ENCODE data around the gene TIMM23.
A peak's percentile ranks its signal among the peaks of the same experiment; 100 is the strongest.

The TIMM23 gene

GRCh38 chr10:46024948-46025347, 52.7 kb downstream of the TIMM23 start:
- Histone ChIP-seq H3K9ac (ENCODE audit: low read depth, low read length) (no peak overlapping the region), H3K36me3 (ENCODE audit: insufficient read depth, low read length) (no peaks in the 10 kb centered on the region), H3K9me3 (ENCODE audit: control insufficient read depth, insufficient read depth, low read length) (no peaks in the 10 kb centered on the region), H3K4me1 (ENCODE audit: insufficient read depth, low read length) (peaks cover 24% of the 10 kb centered on the region)

GRCh38 chr10:46025406-46025805, 53.1 kb downstream of the TIMM23 start:
- H3K36me3 ChIP-seq (ENCODE audit: insufficient read depth, low read length) = no peaks in the 10 kb centered on the region
- no peak overlapping the region for H3K9ac ChIP-seq (ENCODE audit: low read depth, low read length)
- peaks cover 20% of the 10 kb centered on the region for H3K4me1 ChIP-seq (ENCODE audit: insufficient read depth, low read length)

DNA sequence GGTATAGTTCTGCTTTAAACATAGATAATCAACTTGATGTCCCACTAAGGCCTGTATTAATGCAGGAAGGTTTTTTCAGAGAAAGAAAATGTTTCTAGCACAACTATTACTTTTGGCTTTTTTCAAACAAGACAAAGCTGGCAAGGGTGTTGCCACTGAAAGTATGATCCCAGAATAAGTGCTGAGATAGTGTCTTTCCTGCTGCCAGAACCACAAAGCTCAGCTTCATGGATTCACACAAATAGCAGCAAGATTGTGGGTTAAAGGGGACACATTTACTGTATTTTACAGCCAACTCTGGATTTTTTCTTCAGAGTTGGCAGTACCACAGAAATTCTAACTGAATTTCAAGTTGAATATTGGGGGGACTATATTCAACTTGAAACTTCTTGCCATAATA, 53.8 kb downstream of the TIMM23 start:
- Histone ChIP-seq H3K9me3 (ENCODE audit: control insufficient read depth, insufficient read depth, low read length) (no peaks in the 10 kb centered on the region), H3K9ac (ENCODE audit: low read depth, low read length) (no peak overlapping the region), H3K4me1 (ENCODE audit: insufficient read depth, low read length) (peaks cover 14% of the 10 kb centered on the region; the same call in 1 of the 2 replicates), H3K36me3 (ENCODE audit: insufficient read depth, low read length) (no peaks in the 10 kb centered on the region)

More at GRCh38 chr10:46025406-46025805, 53.1 kb downstream of the TIMM23 start:
- no peaks in the 10 kb centered on the region for H3K9me3 ChIP-seq (ENCODE audit: control insufficient read depth, insufficient read depth, low read length)

DNA sequence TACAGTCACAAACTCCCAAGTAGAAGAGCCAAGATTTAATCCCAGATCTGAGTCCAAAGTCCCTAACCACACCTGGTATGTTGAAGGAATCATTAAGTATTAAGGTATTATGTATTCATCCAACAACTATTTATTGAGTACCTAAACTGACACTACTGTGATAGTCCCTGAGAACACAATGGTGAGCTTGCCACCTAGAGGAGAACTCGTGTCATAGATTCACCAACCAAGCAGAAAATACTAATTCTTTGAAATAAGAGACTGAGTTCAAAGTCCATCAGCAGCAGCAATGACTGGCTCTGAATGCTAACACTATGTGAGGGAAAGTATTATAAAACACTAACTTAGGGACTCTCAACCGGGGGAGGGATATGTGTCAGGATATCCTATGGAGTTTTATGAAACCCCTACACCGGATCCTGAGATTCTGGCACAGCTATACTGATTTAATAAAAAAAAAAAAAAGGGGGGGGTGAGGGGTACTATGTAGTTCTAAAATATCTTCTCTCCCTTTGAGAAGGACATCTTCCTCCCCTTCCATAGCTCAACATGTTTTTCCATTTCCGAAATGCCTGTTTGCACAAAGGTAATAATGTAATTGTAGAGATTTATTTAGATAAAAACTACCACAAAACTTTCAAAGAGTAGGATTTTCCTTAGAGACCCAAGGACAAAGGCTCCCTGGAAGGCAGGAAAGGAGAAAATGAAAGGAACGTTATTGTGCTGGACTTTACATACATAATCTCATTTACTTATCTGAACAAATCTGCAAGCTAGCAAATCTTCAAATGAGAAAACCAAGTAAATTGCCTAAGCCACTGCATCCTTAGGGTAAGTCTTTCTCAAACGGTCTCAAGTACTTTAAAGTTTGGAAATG, 56.5 kb downstream of the TIMM23 start:
- Histone ChIP-seq H3K9me3 (ENCODE audit: control insufficient read depth, insufficient read depth, low read length) (no peaks in the 10 kb centered on the region), H3K9ac (ENCODE audit: low read depth, low read length) (no peak overlapping the region), H3K36me3 (ENCODE audit: insufficient read depth, low read length) (no peaks in the 10 kb centered on the region), H3K4me1 (ENCODE audit: insufficient read depth, low read length) (peaks cover 10% of the 10 kb centered on the region; the same call in 1 of the 2 replicates)

DNA sequence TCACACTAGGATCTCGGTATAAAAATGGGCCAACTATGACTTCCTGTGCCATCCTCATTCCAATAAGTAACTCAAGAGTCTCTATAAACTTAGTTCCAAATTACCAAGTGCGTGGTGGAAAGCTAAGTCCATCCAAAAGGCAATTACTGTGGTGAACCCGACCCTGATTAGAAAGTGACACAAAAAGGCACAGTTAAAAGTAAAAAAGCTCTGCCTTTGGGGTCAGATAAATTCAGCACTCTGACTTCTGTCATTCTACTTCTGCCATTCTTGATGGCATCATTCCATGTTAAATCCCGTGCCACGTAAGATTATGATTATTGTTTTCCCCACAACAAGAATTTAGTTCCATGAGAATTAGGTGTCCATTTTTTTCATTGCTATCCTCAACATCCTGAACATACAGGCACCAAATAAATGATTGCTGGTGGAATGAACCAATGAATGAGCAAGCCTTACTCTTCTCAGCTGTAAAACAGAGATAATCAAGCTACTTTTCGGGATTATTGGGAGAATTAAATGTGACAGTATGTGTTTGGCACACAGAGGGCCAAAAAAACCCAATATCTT, 57.3 kb downstream of the TIMM23 start:
- H3K4me1 ChIP-seq (ENCODE audit: insufficient read depth, low read length) = peaks cover 10% of the 10 kb centered on the region; the same call in 1 of the 2 replicates
- H3K9me3 ChIP-seq (ENCODE audit: control insufficient read depth, insufficient read depth, low read length) = no peaks in the 10 kb centered on the region
- H3K36me3 ChIP-seq (ENCODE audit: insufficient read depth, low read length) = no peaks in the 10 kb centered on the region
- peak overlapping the region; percentile 53 for H3K9ac ChIP-seq (ENCODE audit: low read depth, low read length)

DNA sequence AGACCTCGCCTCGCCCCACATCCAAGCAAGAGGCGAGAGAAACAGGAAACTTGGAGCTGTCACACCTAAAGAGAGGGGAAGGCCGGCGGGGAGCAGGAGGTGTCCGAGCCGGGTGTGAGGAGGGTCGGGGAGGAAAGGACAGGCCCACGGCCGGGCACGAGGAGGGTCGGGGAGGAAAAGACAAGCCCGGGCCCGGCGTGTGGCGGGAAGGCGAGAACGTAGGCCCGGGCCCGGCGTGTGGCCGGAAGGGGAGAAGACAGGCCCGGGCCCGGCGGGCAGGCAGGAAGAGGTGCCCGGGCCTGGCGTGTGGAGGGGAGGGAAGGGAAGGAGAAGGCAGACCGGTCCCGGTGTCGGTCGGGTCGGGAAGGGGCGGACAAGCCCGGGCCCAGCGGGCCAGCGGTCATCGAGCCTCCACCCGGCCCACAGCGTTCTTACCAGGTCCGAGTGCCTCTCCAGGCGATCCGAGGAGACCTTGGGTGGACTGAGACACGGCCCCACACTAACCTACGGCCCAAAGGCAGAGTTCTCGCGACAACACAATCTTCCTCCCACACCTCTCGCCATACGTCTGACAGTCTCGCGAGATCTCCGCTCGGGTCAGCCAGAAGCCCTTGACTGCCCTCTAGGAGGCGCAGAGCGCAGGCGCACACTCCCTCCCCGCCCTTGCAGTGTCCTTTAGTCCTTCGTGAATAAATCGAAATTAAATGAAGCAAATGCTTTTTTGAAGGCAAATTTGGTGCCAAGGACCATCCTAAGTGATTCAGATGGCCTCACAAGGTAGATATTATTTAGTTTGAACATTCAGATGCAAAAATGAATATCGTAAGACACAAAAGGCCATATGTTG, 58.0 kb downstream of the TIMM23 start, which contains the start of gene NCOA4:
NCOA4 (minus strand) TSS at position 533 of the 847 bp plus-strand sequence. CDS start 13,943 bp downstream, outside the sequence.
- H3K9ac ChIP-seq (ENCODE audit: low read depth, low read length) = peak within 1 kb of the TSS; percentile 53
- H3K36me3 ChIP-seq (ENCODE audit: insufficient read depth, low read length) = no peaks in the 10 kb centered on the region
- H3K4me1 ChIP-seq (ENCODE audit: insufficient read depth, low read length) = peaks cover 10% of the 10 kb centered on the region; the same call in 1 of the 2 replicates
- H3K9me3 ChIP-seq (ENCODE audit: control insufficient read depth, insufficient read depth, low read length) = no peaks in the 10 kb centered on the region

GRCh38 chr10:46031648-46032532, 59.6 kb downstream of the TIMM23 start:
- H3K36me3 ChIP-seq (ENCODE audit: insufficient read depth, low read length) = no peaks in the 10 kb centered on the region
- H3K9ac ChIP-seq (ENCODE audit: low read depth, low read length) = no peak overlapping the region
- no peaks in the 10 kb centered on the region for H3K9me3 ChIP-seq (ENCODE audit: control insufficient read depth, insufficient read depth, low read length)
- peaks cover 10% of the 10 kb centered on the region; the same call in 1 of the 2 replicates for H3K4me1 ChIP-seq (ENCODE audit: insufficient read depth, low read length)

- peaks cover 10% of the 10 kb centered on the region; the same call in 1 of the 2 replicates for H3K4me1 ChIP-seq (ENCODE audit: insufficient read depth, low read length)
- no peaks in the 10 kb centered on the region for H3K9me3 ChIP-seq (ENCODE audit: control insufficient read depth, insufficient read depth, low read length)
- no peaks in the 10 kb centered on the region for H3K36me3 ChIP-seq (ENCODE audit: insufficient read depth, low read length)
- H3K9ac ChIP-seq (ENCODE audit: low read depth, low read length) = no peak overlapping the region
Observed at GRCh38 chr10:46033602-46034011, 61.3 kb downstream of the TIMM23 start.

DNA sequence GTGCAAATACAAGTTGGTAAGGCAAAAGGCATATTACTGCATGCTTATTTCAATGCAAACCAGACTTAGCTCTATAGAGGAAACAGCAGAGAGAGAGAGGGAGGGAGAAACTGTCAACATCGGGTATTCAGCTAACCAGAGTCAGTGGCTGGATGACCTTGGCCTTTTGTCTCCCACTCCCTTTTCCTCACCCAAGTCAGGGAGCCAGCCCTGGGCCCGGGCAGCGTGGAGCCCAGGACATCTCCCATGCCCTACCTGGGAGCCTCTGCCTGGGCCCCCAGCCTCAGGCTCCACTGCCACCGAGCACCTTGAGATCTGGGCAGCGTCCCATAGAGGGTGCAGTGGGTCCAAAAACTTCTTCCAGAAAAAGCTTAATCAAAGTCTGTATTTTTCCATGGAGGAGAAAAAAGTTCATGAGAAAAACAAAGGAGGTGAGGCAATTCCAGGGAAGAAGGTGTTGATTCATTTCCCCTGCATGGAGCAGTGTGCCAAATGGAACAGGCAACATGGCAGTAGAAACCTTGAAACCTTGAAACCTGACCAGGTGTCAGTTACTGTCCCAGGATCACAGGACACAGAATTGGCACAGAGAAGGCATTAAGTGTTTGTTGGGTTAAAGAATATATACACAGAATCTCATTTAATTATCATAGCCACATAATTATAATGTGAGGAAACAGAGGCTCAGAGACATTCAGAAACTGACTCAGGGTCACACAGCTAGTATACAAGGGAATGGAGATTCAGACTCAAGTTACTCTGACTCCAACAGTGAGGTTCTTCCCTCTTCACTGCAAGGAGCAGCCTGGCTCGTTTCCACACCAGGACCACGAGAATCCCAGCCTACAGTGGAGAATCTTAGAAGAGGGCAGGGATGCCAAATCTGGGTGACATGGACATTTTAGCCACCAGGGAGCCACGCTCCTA, 63.9 kb downstream of the TIMM23 start:
- H3K9me3 ChIP-seq (ENCODE audit: control insufficient read depth, insufficient read depth, low read length) = no peaks in the 10 kb centered on the region
- H3K9ac ChIP-seq (ENCODE audit: low read depth, low read length) = no peak overlapping the region
- H3K4me1 ChIP-seq (ENCODE audit: insufficient read depth, low read length) = no peaks in the 10 kb centered on the region; the same call in 1 of the 2 replicates
- no peaks in the 10 kb centered on the region for H3K36me3 ChIP-seq (ENCODE audit: insufficient read depth, low read length)

GRCh38 chr10:46037107-46037825, 65.0 kb downstream of the TIMM23 start:
- no peaks in the 10 kb centered on the region for H3K36me3 ChIP-seq (ENCODE audit: insufficient read depth, low read length)
- H3K4me1 ChIP-seq (ENCODE audit: insufficient read depth, low read length) = no peaks in the 10 kb centered on the region; the same call in none of the 2 replicates
- no peaks in the 10 kb centered on the region for H3K9me3 ChIP-seq (ENCODE audit: control insufficient read depth, insufficient read depth, low read length)
- no peak overlapping the region for H3K9ac ChIP-seq (ENCODE audit: low read depth, low read length)

GRCh38 chr10:46040004-46040403, 67.7 kb downstream of the TIMM23 start:
- Histone ChIP-seq H3K4me1 (ENCODE audit: insufficient read depth, low read length) (no peaks in the 10 kb centered on the region; the same call in 1 of the 2 replicates), H3K9me3 (ENCODE audit: control insufficient read depth, insufficient read depth, low read length) (no peaks in the 10 kb centered on the region), H3K36me3 (ENCODE audit: insufficient read depth, low read length) (no peaks in the 10 kb centered on the region), H3K9ac (ENCODE audit: low read depth, low read length) (no peak overlapping the region)

GRCh38 chr10:46042527-46042926, 70.2 kb downstream of the TIMM23 start:
- no peaks in the 10 kb centered on the region for H3K36me3 ChIP-seq (ENCODE audit: insufficient read depth, low read length)
- no peak overlapping the region for H3K9ac ChIP-seq (ENCODE audit: low read depth, low read length)
- no peaks in the 10 kb centered on the region; the same call in 1 of the 2 replicates for H3K4me1 ChIP-seq (ENCODE audit: insufficient read depth, low read length)
- no peaks in the 10 kb centered on the region for H3K9me3 ChIP-seq (ENCODE audit: control insufficient read depth, insufficient read depth, low read length)
